DOHH2 (cell line): ENCODE data around the gene TRNP1.
A peak's percentile ranks its signal among the peaks of the same experiment; 100 is the strongest.

Experiments
- H3F3A ChIP-seq: fragments of 200-600 bp; sonication (generic), shearing (Covaris generic); 2 replicates; pipeline ENCODE4 v1.6.0; 2016; ENCODE audit warnings: antibody characterized with exemption, mild to moderate bottlenecking; ENCODE audit not compliant: control insufficient read depth, insufficient read depth
- H3K27ac ChIP-seq: fragments of 200-600 bp; sonication (generic); 2 replicates; pipeline ENCODE4 v1.5.1; 2014; ENCODE audit warnings: low read depth, mild to moderate bottlenecking, low read length, moderate library complexity
- H3K27me3 ChIP-seq: fragments of 200-600 bp; sonication (generic); 2 replicates; pipeline ENCODE4 v1.6.1; 2014; ENCODE audit warnings: mild to moderate bottlenecking, low read length, mixed read lengths; ENCODE audit not compliant: control insufficient read depth
- H3K36me3 ChIP-seq: fragments of 200-600 bp; sonication (generic); 2 replicates; pipeline ENCODE4 v1.6.1; 2014; ENCODE audit warnings: mild to moderate bottlenecking, low read length, moderate library complexity, mixed read lengths; ENCODE audit not compliant: control insufficient read depth
- H3K4me1 ChIP-seq: fragments of 200-600 bp; sonication (generic); 2 replicates; pipeline ENCODE4 v1.6.1; 2014; ENCODE audit warnings: mild to moderate bottlenecking, low read length, mixed read lengths; ENCODE audit not compliant: control insufficient read depth
- H3K4me2 ChIP-seq: fragments of 200-600 bp; sonication (generic); 2 replicates; pipeline ENCODE4 v1.6.0; 2014; ENCODE audit warnings: mild to moderate bottlenecking, low read length, moderate library complexity
- H3K4me3 ChIP-seq: fragments of 200-600 bp; sonication (generic); 2 replicates; pipeline ENCODE4 v1.5.1; 2014; ENCODE audit warnings: mild to moderate bottlenecking, low read length, mixed read lengths
- H3K79me2 ChIP-seq: fragments of 200-600 bp; sonication (generic); 2 replicates; pipeline ENCODE4 v1.6.1; 2014; ENCODE audit warnings: mild to moderate bottlenecking, low read length, mixed read lengths; ENCODE audit not compliant: control insufficient read depth
- H3K9me2 ChIP-seq: fragments of 200-600 bp; sonication (generic); replicated peaks from 2 replicates; pipeline ENCODE4 v1.6.1; 2014; ENCODE audit warnings: mild to moderate bottlenecking, low read length, mixed read lengths; ENCODE audit not compliant: control insufficient read depth
- H3K9me3 ChIP-seq: fragments of 200-600 bp; sonication (generic); 2 replicates; pipeline ENCODE4 v1.6.1; 2014; ENCODE audit warnings: antibody characterized with exemption, low read length, mixed read lengths; ENCODE audit not compliant: control insufficient read depth, insufficient read depth
- H4K20me1 ChIP-seq: fragments of 200-600 bp; sonication (generic); 2 replicates; pipeline ENCODE4 v1.6.0; 2014; ENCODE audit warnings: low read depth, mild to moderate bottlenecking, antibody characterized with exemption, low read length, moderate library complexity; ENCODE audit not compliant: control insufficient read depth, insufficient read depth
- EZH2phosphoT487 ChIP-seq: fragments of 200-600 bp; sonication (generic); IDR thresholded peaks from 2 replicates; pipeline ENCODE4 v1.6.1; 2017; ENCODE audit warnings: borderline replicate concordance, mild to moderate bottlenecking, antibody characterized with exemption, low read length, moderate library complexity, mixed read lengths
- TF ChIP-seq, protein P1 (sequence below): fragments of 200-600 bp; sonication (generic); IDR thresholded peaks from one replicate; pipeline ENCODE4 v1.5.1; 2014; ENCODE audit warnings: antibody characterized with exemption, mild to moderate bottlenecking, low read depth, low read length; ENCODE audit not compliant: poor library complexity, severe bottlenecking

Gene TRNP1

DNA sequence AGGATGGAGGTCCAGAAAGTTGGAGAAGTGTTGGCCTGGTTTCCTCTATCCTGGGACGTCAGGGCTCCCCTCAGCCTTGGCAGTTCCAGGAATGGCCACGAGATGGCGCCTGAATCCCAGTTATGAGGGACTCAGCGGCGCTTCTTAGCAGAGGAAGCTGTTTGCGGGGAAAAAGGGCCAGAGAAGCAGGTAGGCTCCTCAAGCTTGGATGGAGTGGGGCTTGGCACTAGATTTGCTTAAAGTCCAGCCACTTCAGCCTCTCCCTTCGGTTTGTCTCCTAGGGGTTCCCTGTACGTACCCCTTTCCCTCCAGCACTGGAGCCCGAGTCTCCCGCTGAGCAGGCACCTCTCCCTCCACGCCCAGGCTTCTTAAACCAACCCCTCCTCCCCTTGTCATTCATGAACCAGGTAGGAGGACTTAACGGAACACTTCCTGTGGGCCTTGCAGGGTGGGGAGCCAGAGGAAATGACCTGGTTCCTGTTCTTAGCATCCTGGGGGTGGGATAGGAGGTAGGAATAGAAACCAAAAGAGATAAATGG lies 51.2 kb downstream of the TRNP1 start:
- H3K4me2 ChIP-seq = peak overlapping the region; percentile 48

DNA sequence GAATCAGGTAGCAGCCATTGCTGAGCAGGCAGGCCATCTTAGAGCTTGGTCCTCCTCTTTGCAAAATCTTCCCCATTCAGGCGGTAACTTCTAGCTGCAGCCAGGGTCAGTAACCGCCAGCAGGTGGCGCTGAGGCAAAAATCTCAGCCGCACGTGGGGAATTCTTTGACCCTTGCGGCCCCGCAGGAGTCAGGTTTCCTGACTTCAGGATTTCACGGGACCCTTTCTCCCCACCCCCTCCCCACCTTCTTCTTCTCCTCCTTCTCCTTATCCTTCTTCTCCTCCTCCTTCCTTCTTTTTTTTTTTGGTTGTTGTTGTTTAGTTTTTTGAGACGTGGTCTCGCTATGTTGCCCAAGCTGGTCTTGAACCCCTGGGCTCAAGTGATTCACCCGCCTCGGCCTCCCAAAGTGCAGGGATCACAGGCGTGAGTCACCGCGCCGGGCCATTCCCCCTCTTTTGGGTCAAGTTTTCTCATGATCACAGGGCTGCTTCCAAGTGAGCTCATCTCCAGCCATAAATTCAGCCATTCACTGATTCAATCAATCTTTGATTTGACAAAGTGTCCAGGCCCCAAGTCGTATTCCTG lies 52.6 kb downstream of the TRNP1 start:
- H3K27ac ChIP-seq = no peak overlapping the region

More for the DNA sequence above, 51.2 kb downstream of the TRNP1 start:
- no peak overlapping the region for H3K4me3 ChIP-seq
- H3K79me2 ChIP-seq = no peaks in the 10 kb centered on the region
- no peaks in the 10 kb centered on the region for H4K20me1 ChIP-seq
- H3K9me2 ChIP-seq = no peaks in the 10 kb centered on the region
- no peaks in the 10 kb centered on the region for H3F3A ChIP-seq
- H3K9me3 ChIP-seq = no peaks in the 10 kb centered on the region
- H3K27me3 ChIP-seq = peaks cover 13% of the 10 kb centered on the region
- no peak overlapping the region for H3K27ac ChIP-seq
- TF ChIP-seq, protein P1, sequence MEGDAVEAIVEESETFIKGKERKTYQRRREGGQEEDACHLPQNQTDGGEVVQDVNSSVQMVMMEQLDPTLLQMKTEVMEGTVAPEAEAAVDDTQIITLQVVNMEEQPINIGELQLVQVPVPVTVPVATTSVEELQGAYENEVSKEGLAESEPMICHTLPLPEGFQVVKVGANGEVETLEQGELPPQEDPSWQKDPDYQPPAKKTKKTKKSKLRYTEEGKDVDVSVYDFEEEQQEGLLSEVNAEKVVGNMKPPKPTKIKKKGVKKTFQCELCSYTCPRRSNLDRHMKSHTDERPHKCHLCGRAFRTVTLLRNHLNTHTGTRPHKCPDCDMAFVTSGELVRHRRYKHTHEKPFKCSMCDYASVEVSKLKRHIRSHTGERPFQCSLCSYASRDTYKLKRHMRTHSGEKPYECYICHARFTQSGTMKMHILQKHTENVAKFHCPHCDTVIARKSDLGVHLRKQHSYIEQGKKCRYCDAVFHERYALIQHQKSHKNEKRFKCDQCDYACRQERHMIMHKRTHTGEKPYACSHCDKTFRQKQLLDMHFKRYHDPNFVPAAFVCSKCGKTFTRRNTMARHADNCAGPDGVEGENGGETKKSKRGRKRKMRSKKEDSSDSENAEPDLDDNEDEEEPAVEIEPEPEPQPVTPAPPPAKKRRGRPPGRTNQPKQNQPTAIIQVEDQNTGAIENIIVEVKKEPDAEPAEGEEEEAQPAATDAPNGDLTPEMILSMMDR = peak; percentile 90
- no peak for TF ChIP-seq EZH2phosphoT487
- H3K4me1 ChIP-seq = peaks cover 11% of the 10 kb centered on the region
- H3K36me3 ChIP-seq = no peaks in the 10 kb centered on the region

DNA sequence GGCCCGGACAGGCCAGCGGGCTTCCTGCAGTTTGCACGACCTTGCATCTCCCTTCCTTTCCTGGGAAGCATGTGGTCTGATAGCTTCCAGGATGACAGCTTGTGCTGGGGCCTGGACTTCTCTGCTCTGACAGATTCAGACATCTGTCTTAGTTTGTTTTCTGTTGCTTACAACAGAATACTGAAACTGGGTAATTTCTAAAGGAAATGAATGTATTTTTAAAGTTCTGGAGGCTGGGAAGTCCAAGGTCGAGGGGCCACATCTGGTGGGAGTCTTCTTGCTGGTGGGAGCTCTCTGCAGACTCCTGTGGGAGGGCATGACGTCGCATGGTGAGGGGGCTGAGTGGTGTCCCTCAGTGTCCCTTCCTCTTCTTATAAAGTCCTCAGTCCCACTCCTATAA lies 54.4 kb downstream of the TRNP1 start:
- Histone ChIP-seq H3K4me2 (no peak overlapping the region), H3K9me2 (no peaks in the 10 kb centered on the region), H3K27me3 (peaks cover 10% of the 10 kb centered on the region), H3K9me3 (no peaks in the 10 kb centered on the region), H3F3A (no peaks in the 10 kb centered on the region), H3K4me1 (peaks cover 16% of the 10 kb centered on the region), H4K20me1 (no peaks in the 10 kb centered on the region), H3K4me3 (no peak overlapping the region), H3K27ac (no peak overlapping the region), H3K79me2 (no peaks in the 10 kb centered on the region), H3K36me3 (no peaks in the 10 kb centered on the region)
- TF ChIP-seq EZH2phosphoT487 = no peak

More for the DNA sequence above, 52.6 kb downstream of the TRNP1 start:
- no peak for TF ChIP-seq EZH2phosphoT487
- TF ChIP-seq, protein P1 = peak; percentile 93
- Histone ChIP-seq H3F3A (no peaks in the 10 kb centered on the region), H3K79me2 (no peaks in the 10 kb centered on the region), H3K4me2 (no peak overlapping the region), H3K9me2 (no peaks in the 10 kb centered on the region), H3K9me3 (no peaks in the 10 kb centered on the region), H3K36me3 (no peaks in the 10 kb centered on the region), H3K27me3 (peaks cover 10% of the 10 kb centered on the region), H3K4me3 (no peak overlapping the region), H3K4me1 (peaks cover 16% of the 10 kb centered on the region), H4K20me1 (no peaks in the 10 kb centered on the region)

DNA sequence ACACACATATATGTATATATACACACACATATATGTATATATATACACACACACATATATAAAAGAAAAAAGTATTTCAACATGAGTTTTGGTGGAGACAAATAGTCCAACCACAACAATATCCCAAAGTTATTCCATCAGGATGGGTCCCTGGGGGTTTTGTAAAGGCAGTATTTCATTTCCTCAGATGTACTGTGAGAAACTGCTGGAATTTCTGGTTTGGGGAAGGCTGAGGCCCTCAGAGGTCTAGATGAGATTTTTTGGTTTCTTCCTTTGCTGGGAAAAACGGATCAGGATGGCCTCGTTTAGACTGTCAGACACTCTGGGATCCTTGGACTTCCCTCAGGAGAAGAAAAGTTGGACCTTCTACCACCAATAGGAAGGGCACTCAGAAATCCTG lies 55.6 kb downstream of the TRNP1 start:
- Histone ChIP-seq H3K27ac (no peak overlapping the region), H3K4me1 (peaks cover 16% of the 10 kb centered on the region), H3K4me2 (no peak overlapping the region), H3K4me3 (no peak overlapping the region), H3K36me3 (no peaks in the 10 kb centered on the region), H3K79me2 (no peaks in the 10 kb centered on the region), H3K9me3 (no peaks in the 10 kb centered on the region), H3F3A (no peaks in the 10 kb centered on the region), H3K9me2 (no peaks in the 10 kb centered on the region), H4K20me1 (no peaks in the 10 kb centered on the region), H3K27me3 (peaks cover 10% of the 10 kb centered on the region)
- TF ChIP-seq EZH2phosphoT487 = no peak
- TF ChIP-seq, protein P1 = no peak
